ACC112 (cell line): ENCODE results near the gene RALGAPA2.

ENCODE experiments used
- H2AFZ ChIP-seq: fragments of 200-600 bp; sonication (generic); one replicate; pipeline ENCODE4 v1.6.0; 2017; ENCODE audit warnings: antibody characterized with exemption, low read length; ENCODE audit not compliant: unreplicated experiment
- H3K27ac ChIP-seq: fragments of 200-600 bp; sonication (generic); 2 replicates; pipeline ENCODE4 v1.5.1; 2014; ENCODE audit warnings: low read depth, mild to moderate bottlenecking, antibody characterized with exemption, low read length, moderate library complexity
- H3K27me3 ChIP-seq: fragments of 200-600 bp; sonication (generic); 2 replicates; pipeline ENCODE4 v1.6.1; 2014; ENCODE audit warnings: mild to moderate bottlenecking, antibody characterized with exemption, low read length, moderate library complexity, mixed read lengths; ENCODE audit not compliant: insufficient read depth
- H3K36me3 ChIP-seq: fragments of 200-600 bp; sonication (generic); 2 replicates; pipeline ENCODE4 v1.6.1; 2016; ENCODE audit warnings: mild to moderate bottlenecking, antibody characterized with exemption, low read length, moderate library complexity, mixed read lengths; ENCODE audit not compliant: insufficient read depth
- H3K4me1 ChIP-seq: fragments of 200-600 bp; sonication (generic); one replicate; pipeline ENCODE4 v1.6.1; 2016; ENCODE audit warnings: low read length, mixed read lengths; ENCODE audit not compliant: insufficient read depth, unreplicated experiment, control insufficient read depth
- H3K4me3 ChIP-seq: fragments of 200-600 bp; sonication (generic); 2 replicates; pipeline ENCODE4 v1.5.1; 2014; ENCODE audit warnings: mild to moderate bottlenecking, low read depth, low read length
- H3K79me2 ChIP-seq: fragments of 200-600 bp; sonication (generic); one replicate; pipeline ENCODE4 v1.6.0; 2016; ENCODE audit warnings: low read length; ENCODE audit not compliant: control insufficient read depth, unreplicated experiment, insufficient read depth

The RALGAPA2 gene

DNA sequence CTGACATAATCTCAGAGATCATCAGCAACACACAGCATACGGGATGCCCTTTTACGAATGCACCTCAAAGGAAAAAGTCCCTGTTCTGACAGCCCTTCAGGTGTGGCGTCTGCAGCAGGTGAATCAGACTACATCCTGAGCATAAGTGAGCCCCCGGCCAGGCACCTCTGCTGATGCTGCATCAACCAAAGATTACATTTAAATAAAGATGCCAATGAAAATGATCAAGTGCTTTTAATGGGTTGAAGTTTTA, 285.9 kb downstream of the RALGAPA2 start:
- Histone ChIP-seq H3K79me2 (no peaks in the 10 kb centered on the region), H3K4me1 (no peaks in the 10 kb centered on the region), H2AFZ (no peak overlapping the region), H3K4me3 (no peak overlapping the region), H3K27me3 (no peaks in the 10 kb centered on the region), H3K27ac (no peak overlapping the region), H3K36me3 (no peaks in the 10 kb centered on the region)

GRCh38 chr20:20425823-20426654, 286.4 kb downstream of the RALGAPA2 start:
- Histone ChIP-seq H2AFZ (no peak overlapping the region), H3K27ac (no peak overlapping the region), H3K4me3 (no peak overlapping the region), H3K4me1 (no peaks in the 10 kb centered on the region), H3K27me3 (no peaks in the 10 kb centered on the region), H3K36me3 (no peaks in the 10 kb centered on the region), H3K79me2 (no peaks in the 10 kb centered on the region)

DNA sequence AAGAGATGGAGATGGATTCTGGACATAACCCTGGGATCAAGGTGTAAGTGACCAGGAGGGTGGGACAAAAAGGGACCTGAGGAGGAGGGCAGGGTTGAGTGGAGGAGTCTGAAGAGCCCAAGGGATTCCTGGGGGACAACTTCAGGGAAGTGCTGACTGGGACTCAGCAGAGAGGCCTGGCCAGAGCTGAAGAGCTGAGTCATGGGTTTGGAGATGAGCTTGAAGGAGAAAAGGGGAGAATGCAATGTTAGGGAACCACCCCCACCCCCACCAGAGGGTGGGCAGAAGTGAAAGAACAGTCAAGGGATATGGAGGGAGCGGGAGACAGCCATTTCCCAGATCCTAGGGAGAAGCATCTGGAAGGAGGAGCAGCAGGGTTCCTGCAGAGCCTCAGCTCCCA, 289.3 kb downstream of the RALGAPA2 start:
- no peak overlapping the region for H3K4me3 ChIP-seq
- no peaks in the 10 kb centered on the region for H3K27me3 ChIP-seq
- no peak overlapping the region for H3K27ac ChIP-seq
- H3K79me2 ChIP-seq: no peaks in the 10 kb centered on the region
- no peaks in the 10 kb centered on the region for H3K4me1 ChIP-seq
- no peak overlapping the region for H2AFZ ChIP-seq
- H3K36me3 ChIP-seq: no peaks in the 10 kb centered on the region

DNA sequence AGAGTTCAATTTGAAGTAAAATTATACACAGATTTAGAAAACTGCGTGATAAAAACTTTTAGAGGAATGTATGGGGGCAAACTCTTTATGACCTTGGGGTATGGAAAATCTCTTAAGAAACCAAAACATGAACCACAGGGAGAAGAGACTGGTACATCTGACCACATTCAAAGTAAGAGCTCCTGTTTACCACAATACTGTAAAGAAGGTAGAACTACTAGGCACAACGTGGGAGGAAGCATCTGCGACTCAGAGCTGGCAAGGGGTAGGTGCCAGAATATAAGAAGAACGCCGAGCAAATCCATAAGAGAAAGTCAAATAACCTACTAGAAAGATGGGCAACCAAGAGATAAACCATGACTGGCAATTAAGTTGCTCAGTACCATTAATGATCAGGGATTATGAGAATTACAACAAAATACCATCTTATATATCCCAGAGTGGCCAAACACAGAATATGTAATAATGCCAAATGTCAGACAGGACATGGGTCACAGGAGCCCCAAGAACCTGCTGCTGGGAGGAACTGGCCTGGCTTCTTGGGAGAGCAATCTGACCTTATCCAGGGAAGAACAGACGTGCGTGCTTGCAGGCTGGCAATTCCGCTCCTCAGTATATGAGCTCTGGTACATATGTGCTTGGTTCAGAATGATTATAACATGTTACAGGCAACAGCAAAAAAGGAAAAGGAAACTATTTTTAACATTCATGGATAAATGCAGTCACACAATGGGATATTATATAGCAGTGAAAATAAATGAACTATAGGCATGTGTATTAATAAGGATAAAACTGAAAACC, 294.4 kb downstream of the RALGAPA2 start:
- Histone ChIP-seq H3K79me2 (no peaks in the 10 kb centered on the region), H3K27ac (no peak overlapping the region), H3K4me3 (no peak overlapping the region), H3K36me3 (no peaks in the 10 kb centered on the region), H2AFZ (no peak overlapping the region), H3K4me1 (no peaks in the 10 kb centered on the region), H3K27me3 (no peaks in the 10 kb centered on the region)

DNA sequence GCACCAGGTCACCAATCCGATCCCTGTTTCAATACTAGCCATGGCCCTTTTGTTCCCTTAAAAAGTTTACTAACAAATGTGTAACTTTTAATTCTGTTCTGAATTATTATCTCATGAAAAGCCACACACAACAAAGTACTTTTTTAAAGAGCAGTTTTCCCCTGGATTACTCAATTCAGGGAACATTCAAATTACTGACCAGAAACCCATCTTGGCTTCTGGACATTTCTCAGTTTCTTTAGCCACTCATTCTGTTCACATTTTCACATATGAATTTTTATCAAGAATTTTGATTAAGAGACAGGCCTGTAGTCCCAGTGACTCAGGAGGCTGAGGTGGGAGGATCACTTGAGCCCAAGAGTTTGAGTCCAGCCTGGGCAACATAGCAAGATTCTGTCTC, 297.1 kb downstream of the RALGAPA2 start:
- Histone ChIP-seq H3K27ac (no peak overlapping the region), H3K4me1 (no peaks in the 10 kb centered on the region), H2AFZ (no peak overlapping the region), H3K36me3 (no peaks in the 10 kb centered on the region), H3K79me2 (no peaks in the 10 kb centered on the region), H3K27me3 (no peaks in the 10 kb centered on the region), H3K4me3 (no peak overlapping the region)

GRCh38 chr20:20414640-20415220, 297.7 kb downstream of the RALGAPA2 start:
- H3K79me2 ChIP-seq: no peaks in the 10 kb centered on the region
- H3K36me3 ChIP-seq: no peaks in the 10 kb centered on the region
- no peaks in the 10 kb centered on the region for H3K4me1 ChIP-seq
- no peak overlapping the region for H3K27ac ChIP-seq
- no peak overlapping the region for H3K4me3 ChIP-seq
- H3K27me3 ChIP-seq: no peaks in the 10 kb centered on the region
- no peak overlapping the region for H2AFZ ChIP-seq

DNA sequence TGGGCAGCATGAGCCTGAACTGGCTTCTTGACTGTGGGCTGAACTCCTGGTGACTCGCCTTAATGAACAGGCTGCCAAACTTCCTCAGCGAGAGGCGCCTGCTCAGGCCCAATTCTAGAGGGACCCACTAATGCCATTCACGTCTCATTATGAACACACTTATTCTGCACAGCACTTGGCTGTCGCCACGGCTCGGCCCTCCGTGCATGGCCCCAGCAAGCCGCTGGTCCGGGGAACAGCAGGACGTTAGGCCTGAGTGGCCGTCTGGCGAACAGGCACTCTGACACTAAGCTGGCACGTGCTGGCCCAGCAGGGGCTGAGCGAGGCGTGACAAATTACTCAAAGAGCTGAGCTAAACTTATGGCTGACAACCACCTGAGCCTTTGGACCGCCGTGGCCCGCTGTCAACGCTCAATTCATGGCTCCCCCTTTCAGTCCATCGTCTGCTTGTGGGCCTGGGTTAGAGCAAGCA, 298.6 kb downstream of the RALGAPA2 start:
- Histone ChIP-seq H3K27me3 (no peaks in the 10 kb centered on the region), H3K27ac (no peak overlapping the region), H3K79me2 (no peaks in the 10 kb centered on the region), H3K36me3 (no peaks in the 10 kb centered on the region), H3K4me3 (no peak overlapping the region), H3K4me1 (no peaks in the 10 kb centered on the region), H2AFZ (no peak overlapping the region)

GRCh38 chr20:20412750-20413149, 299.7 kb downstream of the RALGAPA2 start:
- H3K36me3 ChIP-seq: no peaks in the 10 kb centered on the region
- H3K4me1 ChIP-seq: no peaks in the 10 kb centered on the region
- no peak overlapping the region for H3K27ac ChIP-seq
- no peak overlapping the region for H2AFZ ChIP-seq
- no peaks in the 10 kb centered on the region for H3K79me2 ChIP-seq
- H3K4me3 ChIP-seq: no peak overlapping the region
- H3K27me3 ChIP-seq: no peaks in the 10 kb centered on the region

- Histone ChIP-seq H2AFZ (no peak overlapping the region), H3K36me3 (no peaks in the 10 kb centered on the region), H3K4me3 (no peak overlapping the region), H3K79me2 (no peaks in the 10 kb centered on the region), H3K27me3 (no peaks in the 10 kb centered on the region), H3K4me1 (no peaks in the 10 kb centered on the region), H3K27ac (no peak overlapping the region)
Observed at GRCh38 chr20:20411836-20412235, 300.6 kb downstream of the RALGAPA2 start.

DNA sequence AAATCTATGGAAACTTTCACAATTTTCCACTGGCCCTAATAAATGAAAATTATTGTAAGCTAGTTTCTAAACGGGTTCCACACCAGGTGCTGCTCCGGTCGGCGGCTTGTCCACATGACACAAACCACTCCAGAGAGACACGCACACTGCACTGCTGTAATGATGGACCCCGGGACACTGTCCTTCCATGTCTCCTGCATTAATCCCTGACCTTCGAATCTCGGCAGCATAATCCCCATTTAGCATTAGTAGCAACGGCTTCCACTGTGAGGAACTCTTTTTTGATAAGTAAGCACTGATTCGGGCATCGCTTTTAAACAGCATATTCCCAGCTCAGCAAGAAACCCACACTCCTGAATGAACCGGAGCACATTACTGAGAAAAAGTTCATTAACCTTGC, 301.0 kb downstream of the RALGAPA2 start:
- Histone ChIP-seq H3K27ac (no peak overlapping the region), H3K79me2 (no peaks in the 10 kb centered on the region), H3K27me3 (no peaks in the 10 kb centered on the region), H3K4me1 (no peaks in the 10 kb centered on the region), H3K36me3 (no peaks in the 10 kb centered on the region), H2AFZ (no peak overlapping the region), H3K4me3 (no peak overlapping the region)

GRCh38 chr20:20410678-20411077, 301.8 kb downstream of the RALGAPA2 start:
- Histone ChIP-seq H3K27me3 (no peaks in the 10 kb centered on the region), H3K36me3 (no peaks in the 10 kb centered on the region), H3K27ac (no peak overlapping the region), H3K79me2 (no peaks in the 10 kb centered on the region), H3K4me3 (no peak overlapping the region), H2AFZ (no peak overlapping the region), H3K4me1 (no peaks in the 10 kb centered on the region)
